GM18505 (cell line): ENCODE results near the gene IGF1R.

Experiments used
- ATAC-seq: cut with Tn5 transposase; IDR thresholded peaks from one replicate; pipeline ENCODE4 v1.9.1; 2021; ENCODE audit not compliant: unreplicated experiment
- POLR2A ChIP-seq: IDR thresholded peaks from 4 replicates; pipeline ENCODE4 v1.6.1; 2011; ENCODE audit warnings: borderline replicate concordance; ENCODE audit not compliant: insufficient read depth, insufficient read length; ENCODE audit errors: extremely low read depth

IGF1R gene

DNA sequence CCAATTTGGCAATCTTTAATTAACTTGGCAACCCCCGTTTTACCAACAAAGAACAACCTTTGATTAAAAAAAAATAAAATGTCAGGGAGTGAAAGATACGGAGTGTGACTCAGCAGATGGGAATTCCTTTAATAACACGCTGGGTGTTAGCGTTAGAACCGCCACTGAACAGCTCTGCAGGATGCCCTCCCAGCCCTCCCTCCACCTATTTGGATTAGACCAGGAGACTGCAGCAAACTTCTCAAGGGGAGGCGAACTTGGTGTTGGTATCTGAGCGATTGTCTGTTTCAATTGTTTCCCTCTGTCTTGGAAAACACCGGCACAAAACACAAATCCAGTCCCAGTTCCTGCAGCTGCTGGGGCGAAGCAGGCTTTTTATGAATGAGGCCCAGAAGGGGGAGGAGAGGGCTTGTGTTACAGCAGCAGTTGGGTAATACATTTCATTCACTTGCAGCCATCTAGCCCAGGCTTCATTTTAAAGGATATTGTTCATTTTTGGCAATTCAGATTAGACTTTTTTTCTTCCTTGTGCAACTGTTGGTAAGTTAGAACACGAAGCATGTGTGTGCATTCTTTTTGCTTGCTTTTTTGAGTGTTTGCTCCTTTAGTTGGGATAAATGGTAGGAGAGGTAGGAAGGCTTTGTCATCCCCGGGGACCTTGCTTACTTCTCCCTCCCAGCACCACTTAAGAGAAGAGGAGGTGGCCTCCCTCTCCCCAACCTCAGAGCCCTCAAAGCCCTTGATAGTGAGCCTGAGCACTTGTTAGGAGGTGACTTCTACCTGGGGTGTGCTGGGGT, 152.3 kb downstream of the IGF1R start:
- no peak for ATAC-seq
- no peak for TF ChIP-seq POLR2A

DNA sequence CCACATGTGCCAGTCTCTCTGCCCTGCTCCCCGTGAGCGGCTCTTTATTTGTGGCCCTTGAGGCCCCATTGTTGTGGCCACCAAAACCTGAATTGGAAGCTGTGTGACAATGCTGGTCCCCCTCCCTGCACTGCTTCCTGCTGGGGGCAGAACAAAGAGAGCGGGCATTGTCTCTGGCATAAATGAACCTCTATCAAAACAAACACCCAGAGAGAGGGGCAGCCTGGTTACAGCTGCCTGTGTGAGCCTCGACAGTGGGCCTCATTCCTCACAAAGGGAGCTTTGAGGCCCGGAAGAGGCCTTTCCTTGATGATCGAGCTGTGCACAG, 152.9 kb downstream of the IGF1R start:
- no peak for ATAC-seq
- TF ChIP-seq POLR2A: no peak

DNA sequence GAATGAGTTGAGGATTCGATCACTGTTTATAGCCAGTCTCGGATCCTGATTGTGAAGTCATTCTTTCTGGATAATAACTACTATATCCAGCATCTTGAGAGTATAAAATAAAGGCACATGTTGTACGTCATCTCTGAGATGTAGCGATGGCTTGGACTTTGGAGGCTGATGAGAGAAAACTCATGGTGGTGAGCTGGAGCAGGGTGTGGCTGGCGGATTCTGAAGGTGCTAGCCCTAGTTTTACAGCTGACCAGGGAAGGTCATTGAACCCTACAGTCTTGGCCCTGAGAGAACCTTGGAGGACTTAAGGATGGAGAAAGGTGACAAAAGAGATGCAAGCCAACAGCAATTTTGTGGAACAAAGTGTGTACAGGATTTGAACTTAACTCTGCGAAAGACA, 153.8 kb downstream of the IGF1R start:
- no peak for TF ChIP-seq POLR2A
- no peak for ATAC-seq

DNA sequence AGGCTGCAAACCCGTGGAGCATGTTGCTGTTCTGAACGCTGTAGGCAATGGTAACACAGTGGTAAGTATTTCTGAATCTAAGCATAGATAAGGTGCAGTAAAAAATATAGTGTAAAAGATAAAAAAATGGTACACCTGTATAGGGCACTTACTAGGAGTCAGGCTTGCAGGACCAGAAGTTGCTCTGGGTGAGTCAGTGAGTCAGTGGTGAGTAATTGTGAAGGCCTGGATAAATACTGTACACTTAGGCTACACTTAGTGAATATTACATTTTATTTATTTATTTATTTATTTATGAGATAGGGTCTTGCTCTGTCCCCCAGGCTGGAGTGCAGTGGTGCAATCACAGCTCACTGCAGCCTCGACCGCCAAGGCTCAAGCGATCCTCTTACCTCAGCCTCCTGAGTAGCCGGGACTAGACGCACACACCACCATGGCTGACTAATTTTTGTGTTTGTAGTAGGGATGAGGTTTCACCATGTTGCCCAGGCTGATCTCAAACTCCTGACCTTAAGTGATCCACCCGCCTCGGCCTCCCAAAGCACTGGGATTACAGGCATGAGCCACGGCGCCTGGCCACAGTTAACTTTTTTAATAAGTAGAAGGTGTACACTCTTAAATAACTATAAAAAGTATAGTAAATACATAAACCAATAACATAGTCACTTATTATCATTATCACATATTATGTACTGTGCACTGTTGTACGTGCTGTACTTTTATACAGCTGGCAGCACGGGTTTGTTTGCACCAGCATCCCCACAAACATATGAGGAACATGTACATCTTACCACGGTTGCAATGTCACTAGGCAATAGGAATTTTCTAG, 155.1 kb downstream of the IGF1R start:
- no peak for TF ChIP-seq POLR2A
- ATAC-seq: no peak

DNA sequence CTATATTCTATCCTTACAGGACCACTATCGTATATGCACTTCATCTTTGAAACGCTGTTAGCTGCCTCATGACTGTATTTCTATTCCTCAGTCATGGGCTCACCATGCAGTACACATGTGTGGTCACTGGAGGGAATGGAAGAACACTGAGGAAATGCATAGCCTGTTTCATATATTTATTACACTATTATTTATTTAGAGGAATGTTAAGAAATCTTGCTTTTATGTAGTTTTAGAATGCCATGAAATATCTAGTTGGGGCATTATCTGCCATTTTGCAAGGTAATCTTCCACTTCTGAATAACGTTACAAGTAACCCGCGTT, 155.7 kb downstream of the IGF1R start:
- ATAC-seq: no peak
- TF ChIP-seq POLR2A: no peak

DNA sequence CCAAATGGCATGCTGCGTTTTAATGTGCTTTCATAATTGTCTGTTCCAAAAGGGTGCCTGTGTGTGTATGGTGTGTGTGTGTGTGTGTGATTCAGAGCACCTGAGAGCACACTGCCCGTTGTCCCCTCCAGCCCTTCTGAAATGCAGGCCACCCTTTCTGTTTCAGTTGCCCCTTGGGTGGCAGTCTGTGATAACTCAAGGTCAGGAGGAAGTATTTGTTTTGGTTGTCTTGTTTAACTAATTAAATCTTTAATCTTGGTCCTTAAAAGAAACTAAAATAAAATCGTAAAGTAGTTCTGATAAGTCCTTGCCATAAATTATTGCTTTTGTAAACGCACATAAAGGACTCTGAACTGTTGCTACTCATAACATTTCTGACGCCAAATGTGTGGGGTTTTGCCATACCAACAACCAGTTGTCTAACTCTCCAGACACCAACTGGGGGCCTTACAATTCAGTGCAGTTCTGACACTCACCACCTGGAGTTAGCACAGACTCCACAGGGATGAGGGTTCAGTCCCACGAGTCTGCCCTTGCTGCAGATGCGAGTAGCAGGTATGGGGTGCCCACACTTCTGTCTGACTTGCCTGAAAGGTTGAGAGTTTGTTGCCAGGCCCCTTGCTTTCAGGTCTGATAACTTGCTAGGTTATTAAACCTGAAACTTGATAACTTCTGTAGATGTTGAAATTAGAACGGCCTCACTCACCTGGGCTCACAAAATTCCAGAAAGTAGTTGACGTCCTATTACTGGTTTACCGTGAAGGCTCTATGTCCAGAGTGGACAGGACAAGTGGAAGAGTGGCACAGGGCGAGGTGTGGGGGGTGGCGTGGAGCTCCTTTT, 157.3 kb downstream of the IGF1R start:
- no peak for ATAC-seq
- TF ChIP-seq POLR2A: no peak

DNA sequence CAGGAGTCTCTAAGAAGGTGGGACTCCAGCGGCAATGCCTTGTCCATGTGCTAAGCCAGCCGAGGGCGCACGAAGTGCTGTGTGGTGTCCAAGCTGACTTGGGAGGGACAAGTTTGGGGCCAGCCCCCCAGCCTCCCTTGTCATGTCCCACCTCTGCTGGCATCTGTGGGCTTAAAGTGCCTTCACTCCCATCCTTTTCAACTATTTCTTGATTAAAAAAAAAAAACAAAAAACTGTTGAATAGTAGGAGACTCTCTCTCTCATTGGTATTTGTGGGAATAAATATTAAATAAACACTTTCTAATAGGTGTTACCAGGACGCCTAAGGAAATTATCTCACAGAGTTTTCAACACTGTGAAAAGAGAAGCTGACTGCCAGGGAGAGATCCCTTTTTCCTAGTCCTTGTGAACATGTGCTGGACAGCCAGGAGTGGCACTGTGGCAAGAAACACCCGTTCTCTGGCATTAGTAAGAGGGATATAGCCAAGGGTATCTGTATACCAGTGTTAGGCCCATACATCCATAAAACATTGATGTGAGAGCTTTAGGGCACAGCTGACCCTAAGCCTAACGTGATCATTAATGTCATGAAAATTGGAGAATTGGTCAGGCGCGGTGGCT, 158.0 kb downstream of the IGF1R start:
- no peak for TF ChIP-seq POLR2A
- ATAC-seq: no peak

DNA sequence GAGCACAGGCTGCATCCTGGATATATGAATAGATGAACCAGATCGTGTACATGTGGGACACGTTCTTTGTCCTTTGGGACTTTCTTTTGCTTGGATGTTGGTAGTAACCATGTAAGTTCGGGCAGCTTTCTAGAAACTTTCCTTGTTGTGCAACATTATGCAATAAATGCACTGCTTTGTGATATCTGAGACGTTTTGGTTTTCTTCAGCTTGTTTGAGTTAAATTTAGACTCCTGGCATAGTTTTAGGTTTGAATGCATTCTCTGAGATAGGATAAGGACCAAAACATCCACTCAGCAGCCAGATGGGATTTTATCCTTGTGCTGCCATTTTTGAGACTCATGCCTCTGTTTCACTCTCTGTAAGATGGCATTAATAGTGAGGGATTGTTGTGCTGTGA, 158.9 kb downstream of the IGF1R start:
- no peak for ATAC-seq
- no peak for TF ChIP-seq POLR2A

DNA sequence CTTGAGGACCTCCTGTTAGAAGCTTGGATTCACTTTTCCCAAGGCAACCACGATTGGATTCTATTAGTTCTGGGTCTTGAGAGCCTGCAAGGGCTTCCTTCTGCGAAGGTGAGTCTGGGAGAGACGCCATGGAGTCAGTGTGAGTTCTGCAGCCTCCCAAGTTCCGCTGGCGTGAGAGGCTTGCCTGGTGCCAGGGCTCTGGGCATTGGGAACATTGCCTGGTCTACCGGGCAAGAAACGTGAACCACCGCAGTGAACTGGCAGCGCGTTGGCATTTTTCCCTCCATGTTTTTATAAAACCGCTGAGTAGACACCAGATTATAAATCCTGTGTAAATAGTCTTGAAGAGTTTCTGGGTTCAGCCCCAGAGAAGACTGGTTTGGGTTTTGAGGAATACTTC, 160.9 kb downstream of the IGF1R start:
- no peak for TF ChIP-seq POLR2A
- ATAC-seq: no peak

DNA sequence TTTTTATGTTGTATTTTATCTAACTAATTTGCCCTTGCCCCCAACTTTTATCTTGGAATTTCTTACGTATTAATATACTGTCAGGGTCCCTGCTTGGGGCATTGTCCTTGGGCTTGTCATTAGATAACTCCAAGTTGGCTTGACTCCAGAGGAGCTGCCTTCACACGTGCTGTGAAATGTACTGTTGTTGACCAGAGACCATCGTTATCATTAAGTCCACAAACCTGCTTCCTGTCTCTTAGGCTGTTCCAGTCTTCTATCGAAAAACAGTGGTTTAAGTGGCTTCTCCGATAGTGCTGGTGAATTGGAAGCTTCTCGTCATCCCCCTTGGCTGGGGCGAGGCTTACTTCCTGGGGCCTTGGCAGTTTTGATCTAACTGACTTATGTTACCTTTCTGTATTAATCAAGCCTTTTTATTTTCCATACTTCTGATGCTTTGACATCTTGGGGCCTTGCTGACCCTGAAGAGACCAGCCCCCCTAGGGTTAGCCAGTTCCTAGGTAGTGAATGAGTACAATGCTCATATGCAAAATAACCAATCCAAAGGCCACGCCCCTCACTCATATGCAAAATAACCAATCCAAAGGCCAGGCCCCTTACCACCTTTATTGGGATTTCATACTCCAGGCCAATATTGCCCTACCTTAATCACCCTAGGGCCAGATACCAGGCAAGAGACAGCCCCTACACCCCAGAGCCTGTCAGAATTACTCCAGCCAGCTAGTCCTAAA, 164.5 kb downstream of the IGF1R start:
- ATAC-seq: no peak
- no peak for TF ChIP-seq POLR2A

DNA sequence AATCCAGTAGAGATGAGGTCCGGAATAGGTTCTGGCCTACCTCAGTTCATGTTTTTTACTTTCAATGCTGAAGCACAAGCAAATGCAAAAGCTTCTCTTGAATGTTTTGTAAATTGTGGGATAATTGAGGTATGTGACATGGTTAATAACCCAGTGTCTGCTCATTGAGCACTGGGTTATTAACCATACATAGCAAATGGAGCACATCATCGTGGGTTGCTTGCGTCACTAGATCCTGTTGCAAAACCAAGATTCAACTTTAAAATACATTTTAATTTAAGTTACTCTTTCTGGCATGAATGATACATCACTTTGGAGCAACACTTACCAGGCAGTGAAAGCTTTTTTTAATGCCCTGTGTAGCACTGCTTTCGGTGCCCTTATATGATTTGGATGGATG, 165.6 kb downstream of the IGF1R start:
- no peak for TF ChIP-seq POLR2A
- no peak for ATAC-seq

DNA sequence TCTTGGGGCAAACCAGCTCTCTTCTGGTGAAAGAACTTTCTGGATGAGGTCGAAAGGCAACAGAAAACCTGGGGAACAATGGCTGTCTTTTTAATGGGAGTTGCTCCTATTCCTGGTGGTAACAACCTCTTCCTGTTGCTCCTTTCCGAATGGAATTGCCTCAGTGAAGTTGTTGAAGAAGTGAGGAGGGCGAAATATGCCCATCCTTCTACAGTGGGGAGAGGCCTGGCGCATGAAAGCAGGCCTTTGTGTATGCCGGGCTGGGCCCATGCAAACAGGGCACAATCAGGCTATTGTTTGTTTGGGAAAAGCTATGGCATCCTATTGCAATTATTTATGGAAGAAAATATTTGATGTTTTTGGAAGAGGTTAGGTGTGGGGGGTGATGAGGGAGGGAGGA, 166.9 kb downstream of the IGF1R start:
- no peak for ATAC-seq
- TF ChIP-seq POLR2A: no peak
